Brain microvascular endothelial cell (primary cell): ENCODE data around the gene PKHD1.

ENCODE experiments used
- DNase-seq: peaks from one replicate; pipeline ENCODE4 v3.0.0-alpha.2; 2020
- H3K27ac ChIP-seq: fragments of 250-450 bp; sonication (Bioruptor Pico); 2 replicates; pipeline ENCODE4 v1.5.1; 2020; ENCODE audit warnings: mild to moderate bottlenecking, moderate library complexity
- H3K27me3 ChIP-seq: fragments of 250-450 bp; sonication (Bioruptor Pico); replicated peaks from 2 replicates; pipeline ENCODE4 v1.5.1; 2020; ENCODE audit warnings: mild to moderate bottlenecking
- H3K36me3 ChIP-seq: fragments of 250-450 bp; sonication (Bioruptor Pico); replicated peaks from 2 replicates; pipeline ENCODE4 v1.5.1; 2020; ENCODE audit warnings: mild to moderate bottlenecking
- H3K4me3 ChIP-seq: 2 replicates; pipeline ENCODE4 v1.5.1; 2011; ENCODE audit warnings: low read depth, mild to moderate bottlenecking, control low read depth, low read length, moderate library complexity
- CTCF ChIP-seq: IDR thresholded peaks from 2 replicates; pipeline ENCODE4 v1.5.1; 2011; ENCODE audit warnings: low read depth, mild to moderate bottlenecking, moderate library complexity, low read length, control low read depth, inconsistent platforms; ENCODE audit errors: missing control alignments
- in situ Hi-C: cut with HindIII; loops from 2 replicates; pipeline ENCODE4 v1.10.0; 2017; ENCODE audit warnings: low sequenced_read_pairs, low pct_ligation_motif_present

PKHD1 gene

GRCh38 chr6:52041134-52041533, 46.3 kb downstream of the PKHD1 start:
- Histone ChIP-seq H3K27ac (no peak overlapping the region), H3K4me3 (no peak overlapping the region), H3K27me3 (no peaks in the 10 kb centered on the region), H3K36me3 (no peaks in the 10 kb centered on the region)
- TF ChIP-seq CTCF: no peak
- DNase-seq: no peak
- in situ Hi-C loops: no loop called here

GRCh38 chr6:52027699-52028098, 59.7 kb downstream of the PKHD1 start:
- H3K36me3 ChIP-seq: no peaks in the 10 kb centered on the region
- DNase-seq: no peak
- H3K27me3 ChIP-seq: no peaks in the 10 kb centered on the region
- no peak for TF ChIP-seq CTCF
- in situ Hi-C loops: no loop called here
- H3K27ac ChIP-seq: no peak overlapping the region
- no peak overlapping the region for H3K4me3 ChIP-seq

GRCh38 chr6:52024451-52025068, 62.9 kb downstream of the PKHD1 start:
- no peak for TF ChIP-seq CTCF
- Histone ChIP-seq H3K4me3 (no peak overlapping the region), H3K36me3 (no peaks in the 10 kb centered on the region), H3K27me3 (no peaks in the 10 kb centered on the region), H3K27ac (no peak overlapping the region)
- DNase-seq: no peak
- in situ Hi-C loops: no loop called here

- in situ Hi-C loops: no loop called here
- no peak overlapping the region for H3K4me3 ChIP-seq
- H3K27ac ChIP-seq: no peak overlapping the region
- DNase-seq: no peak
- no peaks in the 10 kb centered on the region for H3K27me3 ChIP-seq
- no peaks in the 10 kb centered on the region for H3K36me3 ChIP-seq
- TF ChIP-seq CTCF: no peak
Measured at GRCh38 chr6:52022675-52023074, 64.7 kb downstream of the PKHD1 start.

GRCh38 chr6:52020945-52021570, 66.4 kb downstream of the PKHD1 start:
- H3K4me3 ChIP-seq: no peak overlapping the region
- H3K27me3 ChIP-seq: no peaks in the 10 kb centered on the region
- DNase-seq: no peak
- in situ Hi-C loops: no loop called here
- peak; percentile 51 for TF ChIP-seq CTCF
- H3K36me3 ChIP-seq: no peaks in the 10 kb centered on the region
- H3K27ac ChIP-seq: no peak overlapping the region

- H3K4me3 ChIP-seq: no peak overlapping the region
- H3K27me3 ChIP-seq: no peaks in the 10 kb centered on the region
- H3K27ac ChIP-seq: no peak overlapping the region
- no peak for TF ChIP-seq CTCF
- H3K36me3 ChIP-seq: no peaks in the 10 kb centered on the region
- no peak for DNase-seq
- in situ Hi-C loops: no loop called here
Measured at GRCh38 chr6:52019881-52020280, 67.5 kb downstream of the PKHD1 start.
